CD4-positive, CD25-positive, alpha-beta regulatory T cell (primary cell): ENCODE measurements around the gene PHIP. TPM values are rescaled to one million over a fixed set of nuclear protein-coding genes. Genes with fewer than 3 reads are reported as not detected.
A peak's percentile ranks its signal among the peaks of the same experiment; 100 is the strongest.

ENCODE experiments used
- ATAC-seq, 2 donors: fragments of 150-1000 bp; cut with Tn5 transposase; one replicate each; pipeline ENCODE4 v1.10.0; 2021; ENCODE audit warnings: low read depth in 2 of 2, moderate number of reproducible peaks in 2 of 2, moderate library complexity in 1 of 2
- DNase-seq, 3 donors: peaks; one replicate each; pipeline versions ENCODE4 v3.0.0 to v3.0.0-alpha.2; 2012 to 2022; ENCODE audit warnings: mixed read lengths in 1 of 3
- H3K27ac ChIP-seq: one replicate; pipeline ENCODE4 v1.7.0; 2013; ENCODE audit warnings: mild to moderate bottlenecking, low read length; ENCODE audit not compliant: insufficient read depth, poor library complexity, severe bottlenecking
- H3K27me3 ChIP-seq: one replicate; pipeline ENCODE4 v1.7.0; 2013; ENCODE audit warnings: low read length; ENCODE audit not compliant: control insufficient read depth, insufficient read depth
- H3K36me3 ChIP-seq: one replicate; pipeline ENCODE4 v1.7.0; 2013; ENCODE audit warnings: mild to moderate bottlenecking, low read length, moderate library complexity; ENCODE audit not compliant: control insufficient read depth, insufficient read depth
- H3K4me1 ChIP-seq: 2 replicates; pipeline ENCODE4 v1.7.0; 2013; ENCODE audit warnings: mild to moderate bottlenecking, low read length; ENCODE audit not compliant: insufficient read depth, control insufficient read depth, poor library complexity, severe bottlenecking
- H3K4me3 ChIP-seq: one replicate; pipeline ENCODE4 v1.7.0; 2013; ENCODE audit warnings: low read depth, mild to moderate bottlenecking, low read length, moderate library complexity
- H3K9me3 ChIP-seq, 2 experiments: 1 replicate in 1 of 2; 2 replicates in 1 of 2; pipeline ENCODE4 v1.7.0; 2013; ENCODE audit warnings: low read length in 2 of 2, mild to moderate bottlenecking in 1 of 2, moderate library complexity in 1 of 2; ENCODE audit not compliant: control insufficient read depth in 2 of 2
- H3K27ac Mint-ChIP-seq, 3 donors: one replicate each; pipeline ENCODE4 v1.8.0; 2020 to 2022; ENCODE audit warnings: mild to moderate bottlenecking in 3 of 3, mixed read lengths in 3 of 3, moderate library complexity in 2 of 3
- H3K27me3 Mint-ChIP-seq: one replicate; pipeline ENCODE4 v1.8.0; 2022; ENCODE audit warnings: mild to moderate bottlenecking, mixed read lengths
- H3K36me3 Mint-ChIP-seq: one replicate; pipeline ENCODE4 v1.8.0; 2020; ENCODE audit warnings: mixed read lengths
- H3K4me1 Mint-ChIP-seq, 4 donors: one replicate each; pipeline ENCODE4 v1.8.0; 2020 to 2022; ENCODE audit warnings: mixed read lengths in 4 of 4, mild to moderate bottlenecking in 1 of 4
- H3K4me3 Mint-ChIP-seq, 4 donors: one replicate each; pipeline ENCODE4 v1.8.0; 2020 to 2022; ENCODE audit warnings: mild to moderate bottlenecking in 4 of 4, mixed read lengths in 4 of 4, moderate library complexity in 3 of 4
- H3K9me3 Mint-ChIP-seq, 7 donors: one replicate each; pipeline ENCODE4 v1.8.0; 2020 to 2022; ENCODE audit warnings: mixed read lengths in 7 of 7, mild to moderate bottlenecking in 3 of 7, moderate library complexity in 2 of 7
- polyA plus RNA-seq, 4 donors: library from polyadenylated mRNA; unstranded; fragments of 300-500 nt; fragmentation: Illumina TruSeq; gene quantifications; one replicate each; pipeline ENCODE4 v1.2.3, GENCODE V29; 2021
- total RNA-seq: library from RNA; stranded (reverse); gene quantifications from one replicate; pipeline ENCODE4 v1.2.3, GENCODE V29; 2022

The PHIP gene
- total and polyA plus RNA-seq, 5 donors from 2014 or later: 12.0 to 57.0 (median 13.7) TPM

DNA sequence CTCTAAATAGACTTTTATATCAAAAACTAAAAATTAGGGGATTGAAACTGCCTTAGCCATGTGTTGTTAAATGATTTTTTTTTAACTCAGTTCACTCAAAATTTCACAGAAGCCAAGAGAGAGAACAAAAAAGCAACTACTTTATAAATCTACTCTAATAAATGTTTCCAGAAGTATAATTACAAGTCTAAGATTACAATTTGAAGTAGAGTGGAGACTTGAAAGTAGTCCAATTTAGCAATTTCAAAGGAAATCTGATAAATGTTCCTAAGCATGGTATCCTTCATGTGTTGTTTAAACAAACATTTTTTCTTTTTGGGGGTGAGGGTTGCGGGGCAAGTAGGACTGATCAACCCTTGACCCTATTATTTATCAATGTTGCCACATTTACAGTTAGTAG, 72.6 kb downstream of the PHIP start:
- H3K27ac ChIP-seq: no peak overlapping the region
- H3K9me3 Mint-ChIP-seq: no peaks in the 10 kb centered on the region
- peaks cover 46% of the 10 kb centered on the region for H3K36me3 Mint-ChIP-seq
- H3K4me1 Mint-ChIP-seq: peaks cover 6 to 31% (median 12%) of the 10 kb centered on the region in 4 donors
- no peaks in the 10 kb centered on the region for H3K9me3 ChIP-seq
- H3K27me3 Mint-ChIP-seq: no peaks in the 10 kb centered on the region
- H3K4me1 ChIP-seq: no peaks in the 10 kb centered on the region
- no peak overlapping the region for H3K4me3 Mint-ChIP-seq
- no peak overlapping the region for H3K4me3 ChIP-seq
- H3K27me3 ChIP-seq: no peaks in the 10 kb centered on the region
- no peak for ATAC-seq
- peaks cover 61% of the 10 kb centered on the region for H3K36me3 ChIP-seq
- no peak for DNase-seq
- H3K27ac Mint-ChIP-seq: no peak overlapping the region

DNA sequence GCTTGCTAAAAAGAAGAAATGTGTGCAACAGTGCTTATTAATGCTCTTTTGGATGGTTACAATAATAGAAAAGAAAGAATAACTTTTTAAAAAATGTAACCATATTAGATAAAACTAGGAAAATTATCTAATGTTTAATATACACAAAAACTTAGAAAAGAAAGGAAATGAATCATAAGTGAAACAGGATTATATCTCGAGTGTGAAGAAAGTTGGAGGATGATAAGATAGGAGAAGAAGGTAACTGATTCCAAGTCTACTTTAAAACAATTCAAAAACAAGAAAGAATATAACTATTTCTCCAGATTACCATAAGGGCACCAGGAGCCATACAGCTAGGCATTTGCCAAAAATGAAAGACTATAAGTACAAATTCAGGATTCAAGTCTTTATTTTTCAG, 73.0 kb downstream of the PHIP start:
- no peaks in the 10 kb centered on the region for H3K27me3 Mint-ChIP-seq
- no peaks in the 10 kb centered on the region for H3K4me1 ChIP-seq
- H3K9me3 Mint-ChIP-seq: no peaks in the 10 kb centered on the region
- peaks cover 63% of the 10 kb centered on the region for H3K36me3 ChIP-seq
- H3K27ac ChIP-seq: no peak overlapping the region
- ATAC-seq (no peak), DNase-seq (no peak)
- peaks cover 46% of the 10 kb centered on the region for H3K36me3 Mint-ChIP-seq
- H3K9me3 ChIP-seq: no peaks in the 10 kb centered on the region
- no peak overlapping the region for H3K4me3 Mint-ChIP-seq
- peak overlapping the region in 1 of 3 donors; percentile 26 for H3K27ac Mint-ChIP-seq
- no peak overlapping the region for H3K4me3 ChIP-seq
- peaks cover 5 to 26% (median 12%) of the 10 kb centered on the region in 4 donors for H3K4me1 Mint-ChIP-seq
- H3K27me3 ChIP-seq: no peaks in the 10 kb centered on the region

DNA sequence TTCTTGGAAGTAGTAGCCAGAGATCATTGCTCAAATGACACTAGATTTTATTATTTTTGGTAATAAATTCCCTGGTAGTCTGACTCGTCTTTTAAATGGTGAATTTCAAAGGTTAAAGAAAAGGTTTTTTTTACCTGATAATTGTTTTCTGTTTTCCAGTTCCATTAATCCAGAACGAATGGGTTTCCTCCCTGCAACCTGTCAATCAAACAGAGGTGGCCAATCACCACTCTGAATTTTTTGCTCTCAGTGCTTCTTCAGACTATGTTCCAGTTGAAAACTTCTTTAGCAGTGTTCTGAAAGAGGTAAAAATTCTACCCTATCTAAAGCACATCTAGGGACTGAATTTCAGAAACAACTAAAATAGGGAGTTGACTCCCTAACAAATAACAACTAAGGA, 73.8 kb downstream of the PHIP start:
- Histone ChIP-seq H3K27ac (no peak overlapping the region), H3K4me1 (no peaks in the 10 kb centered on the region), H3K27me3 (no peaks in the 10 kb centered on the region), H3K36me3 (peaks cover 62% of the 10 kb centered on the region), H3K4me3 (no peak overlapping the region), H3K9me3 (no peaks in the 10 kb centered on the region)
- Mint-ChIP-seq H3K4me3 (no peak overlapping the region), H3K27me3 (no peaks in the 10 kb centered on the region), H3K9me3 (no peaks in the 10 kb centered on the region), H3K36me3 (peaks cover 41% of the 10 kb centered on the region), H3K4me1 (peaks cover 5 to 23% (median 12%) of the 10 kb centered on the region in 4 donors), H3K27ac (no peak overlapping the region)
- no peak for DNase-seq
- ATAC-seq: no peak

DNA sequence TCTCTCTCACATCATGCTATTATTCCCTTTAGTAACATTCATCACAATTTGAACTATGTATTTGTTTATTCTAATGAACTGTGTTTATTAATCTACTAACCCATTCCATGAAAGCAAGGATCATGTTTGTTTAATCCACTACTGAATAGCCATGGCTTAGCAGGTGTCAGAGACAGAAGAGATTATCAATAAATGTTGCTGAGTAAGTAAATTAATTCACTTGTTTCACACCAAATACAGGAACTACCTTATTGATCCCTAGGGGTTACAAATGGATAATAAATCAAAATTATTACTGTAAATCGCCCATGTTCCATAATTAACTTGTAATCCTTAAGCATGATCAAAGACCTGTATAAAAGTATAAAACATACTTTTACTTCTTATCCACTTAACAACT, 76.6 kb downstream of the PHIP start:
- H3K4me1 Mint-ChIP-seq: peaks cover 0 to 5% (median 2%) of the 10 kb centered on the region in 4 donors
- Histone ChIP-seq H3K27ac (no peak overlapping the region), H3K27me3 (no peaks in the 10 kb centered on the region), H3K36me3 (peaks cover 86% of the 10 kb centered on the region), H3K9me3 (no peaks in the 10 kb centered on the region), H3K4me3 (no peak overlapping the region), H3K4me1 (no peaks in the 10 kb centered on the region)
- peaks cover 46% of the 10 kb centered on the region for H3K36me3 Mint-ChIP-seq
- H3K9me3 Mint-ChIP-seq: no peaks in the 10 kb centered on the region
- no peak overlapping the region for H3K4me3 Mint-ChIP-seq
- DNase-seq: no peak
- no peak for ATAC-seq
- no peaks in the 10 kb centered on the region for H3K27me3 Mint-ChIP-seq
- H3K27ac Mint-ChIP-seq: no peak overlapping the region

DNA sequence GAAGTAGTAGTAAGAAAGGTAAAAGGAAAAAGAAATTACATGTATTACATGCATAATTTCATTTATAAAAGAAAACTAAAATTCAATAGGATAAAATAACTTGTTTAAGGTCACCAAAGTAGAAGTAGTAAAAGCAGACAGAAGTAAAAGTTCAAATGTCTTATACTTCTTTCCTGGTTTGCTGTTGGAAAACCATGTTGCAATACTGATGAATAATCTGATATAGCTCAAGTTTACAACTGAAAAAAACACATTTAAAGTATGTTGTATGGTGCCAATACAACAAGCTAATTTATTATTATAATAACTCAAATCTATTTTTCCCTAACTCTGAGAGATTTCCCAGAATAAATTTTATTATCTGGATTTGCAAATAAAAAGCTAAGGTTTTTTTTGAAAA, 78.3 kb downstream of the PHIP start:
- H3K36me3 Mint-ChIP-seq: peaks cover 60% of the 10 kb centered on the region
- Histone ChIP-seq H3K27ac (no peak overlapping the region), H3K9me3 (no peaks in the 10 kb centered on the region), H3K4me1 (no peaks in the 10 kb centered on the region), H3K4me3 (no peak overlapping the region), H3K27me3 (no peaks in the 10 kb centered on the region), H3K36me3 (peaks cover 93% of the 10 kb centered on the region)
- peaks cover 0 to 5% (median 2%) of the 10 kb centered on the region in 4 donors for H3K4me1 Mint-ChIP-seq
- DNase-seq: no peak
- H3K27me3 Mint-ChIP-seq: no peaks in the 10 kb centered on the region
- peaks cover 0 to 3% (median 0%) of the 10 kb centered on the region in 7 donors for H3K9me3 Mint-ChIP-seq
- H3K27ac Mint-ChIP-seq: no peak overlapping the region
- H3K4me3 Mint-ChIP-seq: no peak overlapping the region
- ATAC-seq: no peak

DNA sequence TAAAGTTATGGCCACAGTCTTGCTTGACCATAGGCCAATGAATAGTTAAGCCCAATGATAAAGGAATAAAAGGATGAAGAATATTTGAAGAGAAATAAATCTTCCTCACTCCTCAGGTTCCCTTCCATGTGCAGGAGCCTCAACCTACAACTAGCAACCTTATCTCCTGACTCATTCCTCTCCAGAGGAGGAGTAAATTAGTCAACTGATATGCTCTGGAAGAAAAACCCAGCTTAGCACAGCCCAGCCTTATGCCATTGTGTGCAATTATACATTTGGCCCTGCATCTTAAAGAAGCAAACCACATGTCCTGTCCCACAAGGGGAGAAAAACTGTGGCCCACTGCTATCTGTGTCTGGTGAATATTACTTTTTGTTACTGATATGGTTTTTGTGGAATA, 82.1 kb downstream of the PHIP start:
- H3K27me3 Mint-ChIP-seq: no peaks in the 10 kb centered on the region
- ATAC-seq: no peak
- no peak overlapping the region for H3K27ac ChIP-seq

DNA sequence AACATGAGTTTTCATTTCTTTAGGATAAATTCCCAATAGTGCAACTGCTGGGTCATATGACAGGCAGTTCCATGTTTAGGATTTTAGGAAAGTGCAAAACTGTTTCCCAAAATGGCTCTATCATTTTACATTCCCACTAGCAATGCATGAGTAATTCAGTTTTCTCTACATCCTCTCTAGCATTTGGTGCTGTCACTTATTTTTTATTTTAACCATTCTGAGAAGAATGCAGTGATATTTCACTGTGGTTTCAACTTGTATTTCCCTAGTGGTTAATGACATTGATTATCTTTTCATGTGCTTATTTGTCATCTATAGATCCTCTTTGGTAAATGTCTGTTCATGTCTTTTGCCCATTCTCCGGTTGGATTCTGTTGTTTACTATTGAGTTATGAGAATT, 82.7 kb downstream of the PHIP start:
- Histone ChIP-seq H3K4me3 (no peak overlapping the region), H3K9me3 (no peaks in the 10 kb centered on the region), H3K36me3 (peaks cover 89% of the 10 kb centered on the region), H3K4me1 (no peaks in the 10 kb centered on the region), H3K27ac (no peak overlapping the region), H3K27me3 (no peaks in the 10 kb centered on the region)
- ATAC-seq: no peak
- DNase-seq: no peak
- H3K27me3 Mint-ChIP-seq: no peaks in the 10 kb centered on the region
- H3K36me3 Mint-ChIP-seq: peaks cover 68% of the 10 kb centered on the region
- peaks cover 0 to 3% (median 0%) of the 10 kb centered on the region in 7 donors for H3K9me3 Mint-ChIP-seq
- H3K4me1 Mint-ChIP-seq: peaks cover 0 to 8% (median 1%) of the 10 kb centered on the region in 4 donors
- peak overlapping the region in 1 of 3 donors; percentile 38 for H3K27ac Mint-ChIP-seq
- no peak overlapping the region for H3K4me3 Mint-ChIP-seq

More for the DNA sequence above, 82.1 kb downstream of the PHIP start:
- H3K4me1 Mint-ChIP-seq: peaks cover 0 to 2% (median under 1%) of the 10 kb centered on the region in 4 donors
- peaks cover 89% of the 10 kb centered on the region for H3K36me3 ChIP-seq
- no peaks in the 10 kb centered on the region for H3K27me3 ChIP-seq
- H3K4me1 ChIP-seq: no peaks in the 10 kb centered on the region
- H3K27ac Mint-ChIP-seq: peak overlapping the region in 1 of 3 donors; percentile 38
- DNase-seq: no peak
- no peak overlapping the region for H3K4me3 Mint-ChIP-seq
- no peak overlapping the region for H3K4me3 ChIP-seq
- peaks cover 64% of the 10 kb centered on the region for H3K36me3 Mint-ChIP-seq
- H3K9me3 Mint-ChIP-seq: peaks cover 0 to 3% (median 0%) of the 10 kb centered on the region in 7 donors
- H3K9me3 ChIP-seq: no peaks in the 10 kb centered on the region

DNA sequence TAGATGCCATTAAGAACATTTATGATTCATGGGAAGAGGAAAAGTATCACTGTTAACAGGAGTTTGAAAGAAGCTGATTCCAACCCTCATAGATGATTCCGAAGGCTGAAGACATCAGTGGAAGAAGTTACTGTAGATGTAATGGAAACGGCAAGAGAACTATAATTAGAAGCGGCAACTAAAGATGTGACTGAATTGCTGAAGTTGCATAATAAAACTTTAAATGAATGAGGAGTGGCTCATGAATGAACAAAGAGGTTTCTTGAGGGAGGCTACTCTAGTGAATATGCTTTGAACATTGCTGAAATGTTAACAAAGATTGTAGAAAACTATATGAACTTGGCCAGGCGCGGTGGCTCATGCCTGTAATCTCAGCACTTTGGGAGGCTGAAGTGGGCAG, 84.1 kb downstream of the PHIP start:
- Mint-ChIP-seq H3K36me3 (peaks cover 74% of the 10 kb centered on the region), H3K27ac (peak overlapping the region in 1 of 3 donors; percentile 52), H3K27me3 (no peaks in the 10 kb centered on the region), H3K4me1 (peaks cover 0 to 20% (median 4%) of the 10 kb centered on the region in 4 donors), H3K4me3 (no peak overlapping the region), H3K9me3 (peaks cover 0 to 3% (median 0%) of the 10 kb centered on the region in 7 donors)
- DNase-seq (no peak), ATAC-seq (no peak)
- Histone ChIP-seq H3K27ac (no peak overlapping the region), H3K4me3 (no peak overlapping the region), H3K4me1 (no peaks in the 10 kb centered on the region), H3K27me3 (no peaks in the 10 kb centered on the region), H3K9me3 (no peaks in the 10 kb centered on the region), H3K36me3 (peaks cover 90% of the 10 kb centered on the region)
